Peyer's patch (tissue), 4 donors: ENCODE results near the gene KRTAP22-2. TPM values are rescaled to one million over a fixed set of nuclear protein-coding genes. Genes with fewer than 3 reads are reported as not detected.

Experiments used
- DNase-seq, 3 donors: peaks; one replicate each; pipeline ENCODE4 v3.0.0-alpha.2; 2017 to 2019
- H3K27ac ChIP-seq, 4 donors: fragments of 200-600 bp; sonication (generic); one replicate each; pipeline ENCODE4 v1.5.1; 2016 to 2019
- H3K27me3 ChIP-seq, 2 donors: fragments of 200-600 bp; sonication (generic); one replicate each; pipeline ENCODE4 v1.5.1; 2019
- H3K36me3 ChIP-seq, 3 donors: fragments of 200-600 bp; sonication (generic); one replicate each; pipeline ENCODE4 v1.5.1; 2016 to 2019
- H3K4me1 ChIP-seq, 4 donors: fragments of 200-600 bp; sonication (generic); one replicate each; pipeline ENCODE4 v1.5.1; 2016 to 2019
- H3K4me3 ChIP-seq, 4 donors: fragments of 200-600 bp; sonication (generic); 1 replicate in 3 of 4; 2 replicates in 1 of 4; pipeline ENCODE4 v1.5.1; 2016 to 2019; ENCODE audit warnings: mild to moderate bottlenecking in 1 of 4
- H3K9me3 ChIP-seq, 4 donors: fragments of 200-600 bp; sonication (generic); one replicate each; pipeline ENCODE4 v1.5.1; 2016 to 2019; ENCODE audit warnings: mild to moderate bottlenecking in 1 of 4
- POLR2A ChIP-seq, 2 donors: fragments of 450-650 bp; IDR thresholded peaks; one replicate each; pipeline ENCODE4 v1.5.1; 2017; ENCODE audit warnings: antibody characterized with exemption in 2 of 2, mild to moderate bottlenecking in 2 of 2, moderate library complexity in 2 of 2
- small RNA-seq, 2 donors: library from RNA; depleted of rRNA; stranded (forward); fragments of <200 nt; gene quantifications; one replicate each; pipeline ENCODE3, GENCODE V24; 2016
- total RNA-seq, 4 donors: library from RNA; depleted of rRNA; stranded (reverse); fragments of >200 nt; gene quantifications; one replicate each; pipeline ENCODE4 v1.1.0, GENCODE V29; 2016
- TF ChIP-seq, protein P1 (sequence below), 6 experiments: fragments of 450-650 bp in 4 of 6; fragments of 200-600 bp in 2 of 6; sonication (generic) in 1 of 6; IDR thresholded peaks; one replicate each; pipeline ENCODE4 v1.5.1; 2017 to 2019; ENCODE audit warnings: antibody characterized with exemption in 6 of 6, mild to moderate bottlenecking in 3 of 6, moderate library complexity in 1 of 6

Gene KRTAP22-2
- total RNA-seq, 4 donors from 2014 or later, result not detected

DNA sequence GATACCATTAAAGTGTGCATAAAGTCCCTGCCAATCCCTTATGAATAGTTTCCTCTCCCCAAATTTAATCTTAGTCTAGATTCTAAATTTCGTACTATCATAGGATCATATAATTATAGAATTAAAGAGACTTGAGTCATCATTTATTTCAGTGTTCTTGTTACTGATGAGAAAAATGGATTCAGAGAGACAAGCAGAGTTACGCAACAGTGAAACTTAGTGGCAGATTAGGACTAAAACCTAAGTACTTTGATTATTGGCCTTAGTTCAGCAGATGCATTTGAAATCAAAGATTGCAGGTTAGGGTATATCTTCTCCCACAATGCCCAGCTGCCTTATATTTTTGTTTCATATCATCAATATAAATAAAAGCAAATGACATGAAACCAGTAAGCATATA lies 28.2 kb downstream of the KRTAP22-2 start:
- no peaks in the 10 kb centered on the region for H3K36me3 ChIP-seq
- no peaks in the 10 kb centered on the region for H3K9me3 ChIP-seq
- H3K27ac ChIP-seq, result no peak overlapping the region
- no peak for DNase-seq
- no peak overlapping the region for H3K4me3 ChIP-seq
- no peak for TF ChIP-seq POLR2A (IDR thresholded peaks at IDR 0.05)
- TF ChIP-seq, protein P1, sequence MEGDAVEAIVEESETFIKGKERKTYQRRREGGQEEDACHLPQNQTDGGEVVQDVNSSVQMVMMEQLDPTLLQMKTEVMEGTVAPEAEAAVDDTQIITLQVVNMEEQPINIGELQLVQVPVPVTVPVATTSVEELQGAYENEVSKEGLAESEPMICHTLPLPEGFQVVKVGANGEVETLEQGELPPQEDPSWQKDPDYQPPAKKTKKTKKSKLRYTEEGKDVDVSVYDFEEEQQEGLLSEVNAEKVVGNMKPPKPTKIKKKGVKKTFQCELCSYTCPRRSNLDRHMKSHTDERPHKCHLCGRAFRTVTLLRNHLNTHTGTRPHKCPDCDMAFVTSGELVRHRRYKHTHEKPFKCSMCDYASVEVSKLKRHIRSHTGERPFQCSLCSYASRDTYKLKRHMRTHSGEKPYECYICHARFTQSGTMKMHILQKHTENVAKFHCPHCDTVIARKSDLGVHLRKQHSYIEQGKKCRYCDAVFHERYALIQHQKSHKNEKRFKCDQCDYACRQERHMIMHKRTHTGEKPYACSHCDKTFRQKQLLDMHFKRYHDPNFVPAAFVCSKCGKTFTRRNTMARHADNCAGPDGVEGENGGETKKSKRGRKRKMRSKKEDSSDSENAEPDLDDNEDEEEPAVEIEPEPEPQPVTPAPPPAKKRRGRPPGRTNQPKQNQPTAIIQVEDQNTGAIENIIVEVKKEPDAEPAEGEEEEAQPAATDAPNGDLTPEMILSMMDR (IDR thresholded peaks at IDR 0.05), result no peak
- no peaks in the 10 kb centered on the region for H3K27me3 ChIP-seq
- no peaks in the 10 kb centered on the region for H3K4me1 ChIP-seq

DNA sequence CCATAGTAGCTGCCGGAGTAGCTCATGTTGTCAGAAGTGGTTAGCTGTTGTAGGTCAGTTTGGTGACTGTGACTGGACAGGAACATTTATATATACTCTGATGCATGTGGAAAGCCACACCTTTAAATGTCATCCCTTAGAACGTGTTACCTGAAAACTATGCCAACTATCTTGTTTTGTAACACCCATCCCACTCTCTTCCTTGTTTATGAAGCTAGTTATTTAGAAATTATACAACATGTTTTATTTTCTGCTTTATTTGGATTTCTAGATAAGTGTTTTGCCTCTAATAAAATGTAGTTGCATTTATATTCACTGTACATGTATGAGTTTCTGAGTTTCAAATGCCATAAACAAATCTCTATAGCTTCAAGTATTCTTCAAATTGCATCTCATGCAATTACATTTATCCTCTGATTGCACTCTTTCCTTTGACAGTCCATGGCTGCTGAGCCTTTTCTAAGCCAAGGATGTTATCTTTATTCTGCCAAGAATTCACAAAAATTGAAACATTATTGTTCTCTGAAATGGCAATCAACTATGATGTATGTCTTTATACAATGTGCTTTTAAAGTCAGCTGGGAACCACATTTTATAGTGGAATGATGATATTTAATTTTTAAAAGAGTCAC lies 28.8 kb downstream of the KRTAP22-2 start, which contains the start of gene KRTAP19-7:
TSS of gene KRTAP19-7 (minus strand) at position 51 of the 632 bp plus-strand sequence. CDS start at position 26, 25 bp downstream.
- H3K4me3 ChIP-seq, result no peak within 1 kb of the TSS
- DNase-seq, result no peak
- TF ChIP-seq, protein P1 (IDR thresholded peaks at IDR 0.05), result no peak
- no peak for TF ChIP-seq POLR2A (IDR thresholded peaks at IDR 0.05)
- no peak within 1 kb of the TSS for H3K27ac ChIP-seq
- H3K9me3 ChIP-seq, result no peaks in the 10 kb centered on the region
- no peaks in the 10 kb centered on the region for H3K36me3 ChIP-seq
- H3K4me1 ChIP-seq, result no peaks in the 10 kb centered on the region
- no peaks in the 10 kb centered on the region for H3K27me3 ChIP-seq

DNA sequence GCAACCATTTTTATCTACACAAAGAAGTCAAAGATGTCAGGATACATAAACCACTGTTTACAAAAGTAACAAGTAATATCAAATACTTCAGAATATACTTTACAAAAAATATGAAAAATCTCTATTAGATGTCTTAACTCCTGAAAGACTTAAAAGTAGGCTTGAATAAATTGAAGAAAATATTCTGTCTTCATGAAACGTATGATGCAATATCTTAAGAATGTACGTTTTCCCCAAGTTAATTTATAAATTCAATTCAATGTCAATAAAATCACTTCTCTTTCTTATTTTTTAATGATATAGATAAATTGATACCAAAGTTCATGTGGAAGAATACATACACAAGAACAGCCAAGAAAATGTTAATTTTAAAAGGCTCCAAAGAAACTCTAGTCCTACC lies 35.1 kb downstream of the KRTAP22-2 start:
- TF ChIP-seq POLR2A (IDR thresholded peaks at IDR 0.05), result no peak
- TF ChIP-seq, protein P1 (IDR thresholded peaks at IDR 0.05), result no peak
- Histone ChIP-seq H3K9me3 (no peaks in the 10 kb centered on the region), H3K27ac (no peak overlapping the region)

DNA sequence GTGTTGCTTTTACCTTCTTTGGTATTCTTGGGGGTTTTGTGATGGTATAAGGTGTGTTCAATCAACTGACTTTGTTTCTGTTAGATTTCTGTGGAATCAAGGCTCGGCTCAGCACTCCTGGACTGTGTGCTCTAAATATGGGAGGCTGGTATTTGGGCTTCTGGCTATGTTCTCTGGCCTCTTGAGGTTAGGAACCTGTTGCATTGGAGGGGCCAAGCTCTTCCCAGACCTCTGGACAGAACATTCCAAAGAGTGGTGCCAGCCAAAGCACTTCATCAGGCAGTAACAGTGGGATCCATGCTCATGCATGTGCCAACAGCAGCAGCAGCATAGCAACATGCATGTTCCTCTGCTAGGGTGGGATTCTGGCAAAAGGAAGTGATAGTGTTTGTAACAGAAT lies 37.4 kb downstream of the KRTAP22-2 start:
- Histone ChIP-seq H3K27me3 (no peaks in the 10 kb centered on the region), H3K4me3 (no peak overlapping the region), H3K27ac (no peak overlapping the region), H3K36me3 (no peaks in the 10 kb centered on the region), H3K9me3 (no peaks in the 10 kb centered on the region), H3K4me1 (no peaks in the 10 kb centered on the region)
- no peak for TF ChIP-seq POLR2A (IDR thresholded peaks at IDR 0.05)
- TF ChIP-seq, protein P1 (IDR thresholded peaks at IDR 0.05), result no peak
- no peak for DNase-seq

More for the DNA sequence above, 35.1 kb downstream of the KRTAP22-2 start:
- Histone ChIP-seq H3K27me3 (no peaks in the 10 kb centered on the region), H3K4me1 (no peaks in the 10 kb centered on the region), H3K36me3 (no peaks in the 10 kb centered on the region), H3K4me3 (no peak overlapping the region)
- no peak for DNase-seq

DNA sequence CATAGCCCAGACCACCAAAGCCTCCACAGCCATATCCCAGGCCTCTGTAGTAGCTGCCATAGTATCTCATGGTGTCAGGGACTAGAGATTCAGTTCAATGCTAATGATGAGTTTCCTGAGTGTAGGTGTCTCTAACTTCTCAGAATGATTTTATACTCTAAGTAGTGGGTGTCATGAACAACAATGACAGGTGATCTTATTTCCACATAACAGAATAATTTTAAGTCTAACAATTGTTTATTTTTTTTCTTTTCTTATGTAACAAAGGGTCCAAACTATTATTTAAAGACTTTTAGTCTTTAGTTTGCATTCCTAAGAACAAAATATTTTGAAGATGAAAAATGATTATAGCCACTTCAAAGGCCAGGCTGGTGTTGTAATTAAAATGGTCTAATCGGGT lies 48.4 kb downstream of the KRTAP22-2 start, which contains the start of gene KRTAP19-6:
TSS of gene KRTAP19-6 (minus strand) at position 101 of the 400 bp plus-strand sequence. CDS start at position 70, 31 bp downstream.
- Histone ChIP-seq H3K27ac (no peak within 1 kb of the TSS), H3K27me3 (no peaks in the 10 kb centered on the region), H3K4me1 (no peaks in the 10 kb centered on the region), H3K9me3 (no peaks in the 10 kb centered on the region), H3K4me3 (no peak within 1 kb of the TSS), H3K36me3 (no peaks in the 10 kb centered on the region)
- DNase-seq, result no peak
- TF ChIP-seq, protein P1 (IDR thresholded peaks at IDR 0.05), result no peak
- no peak for TF ChIP-seq POLR2A (IDR thresholded peaks at IDR 0.05)

Small RNA genes within 50 kb of the gene (small RNA-seq; reads per million reads assigned to genes)
- 0 reads per million in 2 donors for gene KRTAP20-1
- 0 reads per million in 2 donors for gene KRTAP20-4
- gene KRTAP22-1, result 0 reads per million in 2 donors
- 0 reads per million in 2 donors for gene KRTAP22-2

Other genes starting within 250 kb of the KRTAP22-2 start
- not detected for gene KRTAP23-1, start 241.8 kb downstream of the KRTAP22-2 start, total RNA-seq
- not detected for gene KRTAP13-2, start 218.1 kb downstream of the KRTAP22-2 start, total RNA-seq
- not detected for gene KRTAP13-1, start 194.4 kb downstream of the KRTAP22-2 start, total RNA-seq
- not detected for gene KRTAP13-3, start 164.5 kb downstream of the KRTAP22-2 start, total RNA-seq
- not detected for gene KRTAP13-4, start 160.2 kb downstream of the KRTAP22-2 start, total RNA-seq
- not detected for gene KRTAP15-1, start 150.1 kb downstream of the KRTAP22-2 start, total RNA-seq
- not detected for gene KRTAP19-1, start 110.0 kb downstream of the KRTAP22-2 start, total RNA-seq
- not detected for gene KRTAP19-2, start 103.0 kb downstream of the KRTAP22-2 start, total RNA-seq
- not detected for gene KRTAP19-3, start 98.4 kb downstream of the KRTAP22-2 start, total RNA-seq
- gene KRTAP19-4, start 93.2 kb downstream of the KRTAP22-2 start, total RNA-seq, result not detected
- gene KRTAP19-5, start 88.3 kb downstream of the KRTAP22-2 start, total RNA-seq, result not detected
- not detected for gene KRTAP19-6, start 48.5 kb downstream of the KRTAP22-2 start, total RNA-seq
- gene KRTAP19-7, start 29.1 kb downstream of the KRTAP22-2 start, total RNA-seq, result not detected
- not detected for gene KRTAP6-3, start 2.0 kb upstream of the KRTAP22-2 start, total RNA-seq
- not detected for gene KRTAP6-2, start 8.5 kb upstream of the KRTAP22-2 start, total RNA-seq
- gene KRTAP22-1, start 10.7 kb upstream of the KRTAP22-2 start, total RNA-seq, result not detected
- not detected for gene KRTAP6-1, start 23.5 kb upstream of the KRTAP22-2 start, total RNA-seq
- gene KRTAP20-1, start 26.0 kb upstream of the KRTAP22-2 start, total RNA-seq, result not detected
- gene KRTAP20-4, start 30.2 kb upstream of the KRTAP22-2 start, total RNA-seq, result not detected
- gene KRTAP20-2, start 44.8 kb upstream of the KRTAP22-2 start, total RNA-seq, result not detected
- gene KRTAP20-3, start 52.5 kb upstream of the KRTAP22-2 start, total RNA-seq, result not detected
- gene KRTAP21-3, start 128.4 kb upstream of the KRTAP22-2 start, total RNA-seq, result not detected
- gene KRTAP21-2, start 156.9 kb upstream of the KRTAP22-2 start, total RNA-seq, result not detected
- not detected for gene KRTAP21-1, start 165.0 kb upstream of the KRTAP22-2 start, total RNA-seq
- gene KRTAP8-1, start 222.9 kb upstream of the KRTAP22-2 start, total RNA-seq, result not detected
- gene KRTAP7-1, start 239.4 kb upstream of the KRTAP22-2 start, total RNA-seq, result not detected